ENCODE measurements around the gene PLSCR2. TPM values are rescaled to one million over a fixed set of nuclear protein-coding genes. Genes with fewer than 3 reads are reported as not detected.

Gene PLSCR2
- total and polyA plus RNA-seq, 2 of the 8 experiments (the other 6 are each of a cell fraction or from before 2014, with no cell fraction given): not detected

- no peak for TF ChIP-seq JUND (IDR thresholded peaks at IDR 0.05; ENCODE audit: low read length)
- TF ChIP-seq SIN3A (conservative IDR thresholded peaks at IDR 0.05 in 1 of 2, IDR thresholded peaks at IDR 0.05 in 1 of 2; ENCODE audit: low read depth in 1 of 2, low read length in 2 of 2): no peak
- TF ChIP-seq SP1 (IDR thresholded peaks at IDR 0.05; ENCODE audit: low read depth, low read length): no peak
These were observed 2.8 kb downstream of the PLSCR2 start (continued) for GRCh38 chr3:146466604-146467003.
